ENCODE measurements around the gene MAMSTR. TPM values are rescaled to one million over a fixed set of nuclear protein-coding genes. Genes with fewer than 3 reads are reported as not detected.

Gene MAMSTR
- total and polyA plus RNA-seq, 2 experiments from 2014 or later = 0.22 to 2.7 TPM

GRCh38 chr19:48676487-48676886 lies 43.0 kb downstream of the MAMSTR start:
- Histone ChIP-seq H3K4me2 (ENCODE audit: unreplicated experiment) (no peak overlapping the region), H3K9ac (no peak overlapping the region), H3K9me2 (ENCODE audit: insufficient read depth) (no peaks in the 10 kb centered on the region), H3F3A (ENCODE audit: insufficient read depth) (no peaks in the 10 kb centered on the region), H2AFZ (no peak overlapping the region), H3K27me3 (replicated peaks; ENCODE audit: insufficient read depth) (no peaks in the 10 kb centered on the region), H3K4me3 (no peak overlapping the region), H3K27ac (no peak overlapping the region), H3K4me1 (ENCODE audit: insufficient read depth) (no peaks in the 10 kb centered on the region), H4K20me1 (ENCODE audit: insufficient read depth) (no peaks in the 10 kb centered on the region), H3K79me2 (ENCODE audit: insufficient read depth) (no peaks in the 10 kb centered on the region), H3K9me3 (ENCODE audit: low read depth) (no peaks in the 10 kb centered on the region), H3K36me3 (ENCODE audit: low read depth) (no peaks in the 10 kb centered on the region)
- TF ChIP-seq EZH2 (IDR thresholded peaks at IDR 0.05; ENCODE audit: insufficient read depth, poor library complexity, severe bottlenecking) = no peak
- no peak for TF ChIP-seq EZH2phosphoT487 (IDR thresholded peaks at IDR 0.05; ENCODE audit: insufficient read depth, low read depth)
- DNase-seq = no peak
- WGBS, 2 experiments (ENCODE audit: low coverage in 1 of 2, low lambda C conversion rate in 2 of 2, missing lambda C conversion rate in 2 of 2) = 74 to 82% methylated on average over 17 of the region's 17 CpGs
- in situ Hi-C loops (cut with MboI) = no loop called here

- H3K27ac ChIP-seq = no peak overlapping the region
- H3K4me2 ChIP-seq (ENCODE audit: unreplicated experiment) = peak overlapping the region; percentile 16
- H3F3A ChIP-seq (ENCODE audit: insufficient read depth) = no peaks in the 10 kb centered on the region
- H3K9ac ChIP-seq = no peak overlapping the region
- H3K9me3 ChIP-seq (ENCODE audit: low read depth) = no peaks in the 10 kb centered on the region
- H3K79me2 ChIP-seq (ENCODE audit: insufficient read depth) = no peaks in the 10 kb centered on the region
- H3K27me3 ChIP-seq (replicated peaks; ENCODE audit: insufficient read depth) = no peaks in the 10 kb centered on the region
- peak; percentile 90 for DNase-seq
- 31 to 33% methylated on average over 28 of the region's 28 CpGs for WGBS, 2 experiments (ENCODE audit: low coverage in 1 of 2, low lambda C conversion rate in 2 of 2, missing lambda C conversion rate in 2 of 2)
- H4K20me1 ChIP-seq (ENCODE audit: insufficient read depth) = no peaks in the 10 kb centered on the region
- no peak for TF ChIP-seq EZH2 (IDR thresholded peaks at IDR 0.05; ENCODE audit: insufficient read depth, poor library complexity, severe bottlenecking)
- no peak for TF ChIP-seq EZH2phosphoT487 (IDR thresholded peaks at IDR 0.05; ENCODE audit: insufficient read depth, low read depth)
- H3K36me3 ChIP-seq (ENCODE audit: low read depth) = no peaks in the 10 kb centered on the region
- no peak overlapping the region for H3K4me3 ChIP-seq
- in situ Hi-C loops (cut with MboI) = no loop called here
- H2AFZ ChIP-seq = peak overlapping the region; percentile 48
- no peaks in the 10 kb centered on the region for H3K9me2 ChIP-seq (ENCODE audit: insufficient read depth)
- no peaks in the 10 kb centered on the region for H3K4me1 ChIP-seq (ENCODE audit: insufficient read depth)
Measured at GRCh38 chr19:48674921-48675824, 44.4 kb downstream of the MAMSTR start.

GRCh38 chr19:48674216-48674809 lies 45.2 kb downstream of the MAMSTR start:
- Histone ChIP-seq H3K9me3 (ENCODE audit: low read depth) (no peaks in the 10 kb centered on the region), H3K9ac (no peak overlapping the region), H3K4me1 (ENCODE audit: insufficient read depth) (no peaks in the 10 kb centered on the region), H3K27ac (no peak overlapping the region), H2AFZ (no peak overlapping the region), H3F3A (ENCODE audit: insufficient read depth) (no peaks in the 10 kb centered on the region), H4K20me1 (ENCODE audit: insufficient read depth) (no peaks in the 10 kb centered on the region), H3K27me3 (replicated peaks; ENCODE audit: insufficient read depth) (no peaks in the 10 kb centered on the region), H3K4me3 (no peak overlapping the region), H3K9me2 (ENCODE audit: insufficient read depth) (no peaks in the 10 kb centered on the region), H3K4me2 (ENCODE audit: unreplicated experiment) (no peak overlapping the region), H3K36me3 (ENCODE audit: low read depth) (no peaks in the 10 kb centered on the region), H3K79me2 (ENCODE audit: insufficient read depth) (no peaks in the 10 kb centered on the region)
- TF ChIP-seq EZH2 (IDR thresholded peaks at IDR 0.05; ENCODE audit: insufficient read depth, poor library complexity, severe bottlenecking) (no peak), EZH2phosphoT487 (IDR thresholded peaks at IDR 0.05; ENCODE audit: insufficient read depth, low read depth) (no peak)
- WGBS, 2 experiments (ENCODE audit: low coverage in 1 of 2, low lambda C conversion rate in 2 of 2, missing lambda C conversion rate in 2 of 2) = 84 to 87% methylated on average over 13 to 19 of the region's 19 CpGs
- in situ Hi-C loops (cut with MboI) = no loop called here
- no peak for DNase-seq

- Histone ChIP-seq H3K4me3 (no peak overlapping the region), H3K36me3 (ENCODE audit: low read depth) (no peaks in the 10 kb centered on the region), H3K27ac (no peak overlapping the region), H2AFZ (no peak overlapping the region), H3K27me3 (replicated peaks; ENCODE audit: insufficient read depth) (no peaks in the 10 kb centered on the region), H3K79me2 (ENCODE audit: insufficient read depth) (no peaks in the 10 kb centered on the region), H3K4me2 (ENCODE audit: unreplicated experiment) (no peak overlapping the region), H3F3A (ENCODE audit: insufficient read depth) (no peaks in the 10 kb centered on the region), H4K20me1 (ENCODE audit: insufficient read depth) (no peaks in the 10 kb centered on the region), H3K4me1 (ENCODE audit: insufficient read depth) (no peaks in the 10 kb centered on the region), H3K9ac (no peak overlapping the region), H3K9me2 (ENCODE audit: insufficient read depth) (no peaks in the 10 kb centered on the region), H3K9me3 (ENCODE audit: low read depth) (no peaks in the 10 kb centered on the region)
- WGBS, 2 experiments (ENCODE audit: low coverage in 1 of 2, low lambda C conversion rate in 2 of 2, missing lambda C conversion rate in 2 of 2) = 76 to 77% methylated on average over 25 of the region's 25 CpGs
- in situ Hi-C loops (cut with MboI) = no loop called here
- no peak for TF ChIP-seq EZH2 (IDR thresholded peaks at IDR 0.05; ENCODE audit: insufficient read depth, poor library complexity, severe bottlenecking)
- no peak for TF ChIP-seq EZH2phosphoT487 (IDR thresholded peaks at IDR 0.05; ENCODE audit: insufficient read depth, low read depth)
- no peak for DNase-seq
Measured at GRCh38 chr19:48673436-48674100, 46.0 kb downstream of the MAMSTR start.

All from GM23248 (cell line).